HG02938 (cell line): ENCODE results near the gene SMC1B.
"Not testable (repeated sequence)": the region's sequence is repeated elsewhere in the genome, so short reads cannot be mapped to it uniquely, and the experiment has no call there.

Source experiments
- ATAC-seq: cut with Tn5 transposase; IDR thresholded peaks from one replicate; pipeline ENCODE4 v1.9.1; 2021; ENCODE audit warnings: mild to moderate bottlenecking, moderate library complexity; ENCODE audit not compliant: unreplicated experiment

Gene SMC1B

DNA sequence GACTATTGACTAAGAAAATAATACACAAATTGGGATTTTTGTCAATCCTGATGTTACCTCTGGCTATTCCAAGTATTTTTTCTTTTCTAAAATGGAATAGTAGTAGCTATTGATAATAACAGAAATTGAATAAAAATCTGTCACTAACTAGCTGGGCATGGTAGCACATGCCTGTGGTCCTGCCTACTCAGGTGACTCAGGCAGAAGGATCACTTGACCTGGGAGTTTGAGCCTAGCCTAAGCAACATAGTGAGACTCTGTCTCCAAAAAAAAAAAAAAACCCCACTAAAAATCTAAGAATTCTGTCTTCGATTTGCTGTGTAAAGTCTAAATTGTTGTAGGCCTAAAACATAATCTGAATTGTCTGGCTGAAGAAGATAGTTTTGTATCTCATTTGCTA lies 61.4 kb downstream of the SMC1B start:
- no peak for ATAC-seq

DNA sequence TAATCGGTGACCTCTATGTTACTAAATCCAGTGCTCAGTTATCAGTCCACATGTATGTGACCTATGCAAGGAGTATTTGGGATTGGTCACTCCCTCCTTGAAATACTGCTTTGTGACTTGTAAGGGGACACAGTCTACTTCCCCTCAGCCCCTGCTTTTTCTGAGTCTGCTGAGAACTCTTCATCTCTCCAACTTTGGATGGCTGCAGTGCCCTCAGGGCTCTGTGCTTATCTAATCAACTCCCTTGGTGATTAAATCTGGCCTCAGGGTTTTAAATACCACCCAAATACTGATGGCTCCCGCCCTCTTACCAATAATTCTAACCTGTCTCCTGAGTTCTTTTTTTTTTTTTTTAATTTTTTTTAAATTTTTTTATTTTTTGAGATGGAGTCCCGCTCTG lies 63.5 kb downstream of the SMC1B start:
- ATAC-seq: no peak

DNA sequence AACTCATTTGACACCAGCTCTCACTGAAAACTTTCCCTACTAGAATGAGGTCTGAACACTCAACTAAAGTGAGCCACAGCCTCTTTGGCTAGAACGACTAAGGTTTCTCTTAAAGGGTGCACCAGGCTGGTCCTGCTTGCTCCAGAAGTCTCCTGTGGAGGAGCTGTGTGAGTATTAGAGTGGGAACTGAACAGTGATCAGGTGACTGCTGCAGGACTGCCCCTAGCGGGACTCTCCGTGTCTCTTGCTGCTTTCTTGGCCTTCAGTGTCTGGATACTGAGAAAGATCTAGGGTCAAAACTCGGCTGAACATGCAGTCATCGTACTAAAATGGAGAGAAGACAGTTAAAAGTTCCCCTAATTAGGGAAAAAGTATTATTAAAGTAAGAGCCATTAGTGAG lies 69.1 kb downstream of the SMC1B start:
- ATAC-seq: no peak

DNA sequence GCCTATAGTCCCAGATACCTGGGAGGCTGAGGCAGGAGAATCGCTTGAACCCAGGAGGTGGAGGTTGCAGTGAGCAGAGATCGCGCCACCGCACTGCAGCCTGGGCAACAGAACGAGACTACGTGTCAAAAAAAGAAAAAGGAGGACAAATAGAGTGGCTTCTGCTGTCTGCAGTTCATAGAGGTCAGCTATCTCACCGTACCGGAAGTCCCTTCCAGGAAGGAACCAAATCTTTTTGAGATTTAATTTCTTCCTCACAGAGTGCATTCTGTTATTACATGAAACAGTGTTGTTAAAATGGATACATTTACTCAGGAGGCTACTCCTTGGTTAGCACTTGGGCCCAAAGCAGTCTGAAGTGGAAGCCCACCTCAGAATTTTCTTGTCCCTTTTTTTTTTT lies 70.3 kb downstream of the SMC1B start:
- no peak for ATAC-seq

DNA sequence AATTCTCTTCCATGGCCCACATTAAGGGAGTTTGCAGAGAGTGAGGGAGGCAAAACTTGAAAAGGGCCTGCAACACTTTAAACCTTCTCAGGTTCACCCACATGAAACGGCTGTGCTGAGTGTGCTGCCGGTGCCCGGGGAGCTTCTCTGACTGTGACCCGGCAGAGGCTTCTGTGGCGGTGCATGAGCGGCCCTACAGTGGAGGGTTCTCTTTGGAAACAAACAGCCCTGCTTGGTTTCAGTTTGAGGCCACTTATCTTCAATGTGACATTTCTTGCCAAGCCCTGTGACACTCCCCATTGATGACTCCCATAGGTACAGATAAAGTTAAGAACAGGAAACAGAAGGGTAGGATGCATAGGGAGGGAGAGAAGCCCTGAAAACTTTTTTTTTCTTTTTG lies 71.9 kb downstream of the SMC1B start:
- no peak for ATAC-seq

DNA sequence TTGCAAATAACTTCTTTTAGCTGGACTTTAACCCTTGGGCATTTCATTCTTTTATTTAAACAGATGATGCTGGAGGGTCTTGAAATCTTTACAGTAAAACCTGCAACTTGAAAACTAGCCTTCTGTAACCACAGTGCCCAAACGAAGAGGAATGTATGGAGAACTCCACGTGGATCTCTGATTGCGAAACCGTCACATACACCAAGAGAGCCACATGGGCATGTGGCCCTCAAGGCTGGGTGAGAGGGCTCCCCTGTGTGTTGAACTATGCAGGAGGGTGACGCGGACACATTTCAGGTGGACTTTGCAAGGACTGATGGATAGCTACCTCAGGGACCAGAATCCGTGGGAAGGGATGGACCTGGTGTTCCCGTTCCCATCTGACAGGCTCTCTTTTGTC lies 73.1 kb downstream of the SMC1B start:
- ATAC-seq: no peak

DNA sequence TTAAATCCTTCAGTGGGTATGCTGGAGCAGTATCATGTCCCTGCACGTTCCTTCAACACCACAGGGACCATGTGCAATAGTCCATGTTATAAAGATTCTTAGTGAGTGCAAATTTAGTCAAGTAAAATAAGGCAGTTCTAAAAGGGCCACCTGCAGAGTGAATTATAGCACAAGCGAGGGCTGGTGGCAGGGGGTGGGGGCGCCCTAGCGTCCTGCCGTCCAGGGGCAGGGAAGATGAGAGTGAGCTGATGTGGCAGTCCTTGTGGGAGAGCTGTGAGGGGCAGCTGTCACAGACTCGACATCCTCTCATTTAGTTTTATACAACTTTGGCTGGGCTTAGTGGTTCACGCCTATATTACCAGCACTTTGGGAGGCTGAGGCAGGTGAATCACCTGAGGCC lies 74.6 kb downstream of the SMC1B start:
- no peak for ATAC-seq

DNA sequence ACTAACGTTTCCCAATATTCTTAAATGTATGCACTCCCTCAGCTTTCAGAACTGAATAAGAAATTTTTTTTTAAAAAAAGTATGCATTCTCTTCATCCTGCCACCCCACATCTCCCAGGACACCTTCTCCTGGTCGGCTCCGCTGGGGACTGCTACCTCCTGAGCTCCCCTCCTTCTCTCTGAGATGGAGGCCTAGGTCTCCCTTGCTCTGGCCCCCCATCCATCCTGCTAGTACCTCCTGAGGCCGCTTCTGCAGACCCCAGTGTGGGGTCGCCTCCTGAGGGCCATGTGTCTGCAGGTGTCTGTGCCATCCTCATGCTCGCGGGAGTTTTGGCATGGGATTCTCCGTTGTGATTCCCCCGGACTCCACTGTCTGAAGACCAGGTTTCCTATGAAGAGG lies 75.9 kb downstream of the SMC1B start:
- ATAC-seq: no peak

DNA sequence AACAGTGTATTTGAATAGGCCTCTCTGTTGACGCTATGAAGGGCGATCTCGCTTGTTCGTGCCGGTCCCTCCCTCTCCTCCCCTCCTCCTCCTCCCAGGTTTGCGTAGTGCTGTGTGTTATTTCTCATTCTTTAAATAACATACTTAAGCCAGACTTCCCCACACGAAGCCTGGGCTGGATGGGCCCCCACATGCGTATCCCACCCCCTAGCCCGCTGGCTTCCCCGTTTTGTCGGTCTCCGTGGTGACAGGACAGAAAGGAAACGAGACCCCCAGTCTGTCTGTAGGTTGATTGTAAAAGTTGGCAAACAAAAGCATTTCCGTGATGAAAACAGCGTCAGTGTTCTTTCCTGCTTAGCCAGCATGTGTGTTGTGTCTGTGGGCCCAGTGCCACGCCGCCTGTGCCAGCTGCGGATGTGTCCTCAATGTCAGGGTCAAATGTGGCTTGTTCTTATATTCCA lies 76.4 kb downstream of the SMC1B start:
- no peak for ATAC-seq

DNA sequence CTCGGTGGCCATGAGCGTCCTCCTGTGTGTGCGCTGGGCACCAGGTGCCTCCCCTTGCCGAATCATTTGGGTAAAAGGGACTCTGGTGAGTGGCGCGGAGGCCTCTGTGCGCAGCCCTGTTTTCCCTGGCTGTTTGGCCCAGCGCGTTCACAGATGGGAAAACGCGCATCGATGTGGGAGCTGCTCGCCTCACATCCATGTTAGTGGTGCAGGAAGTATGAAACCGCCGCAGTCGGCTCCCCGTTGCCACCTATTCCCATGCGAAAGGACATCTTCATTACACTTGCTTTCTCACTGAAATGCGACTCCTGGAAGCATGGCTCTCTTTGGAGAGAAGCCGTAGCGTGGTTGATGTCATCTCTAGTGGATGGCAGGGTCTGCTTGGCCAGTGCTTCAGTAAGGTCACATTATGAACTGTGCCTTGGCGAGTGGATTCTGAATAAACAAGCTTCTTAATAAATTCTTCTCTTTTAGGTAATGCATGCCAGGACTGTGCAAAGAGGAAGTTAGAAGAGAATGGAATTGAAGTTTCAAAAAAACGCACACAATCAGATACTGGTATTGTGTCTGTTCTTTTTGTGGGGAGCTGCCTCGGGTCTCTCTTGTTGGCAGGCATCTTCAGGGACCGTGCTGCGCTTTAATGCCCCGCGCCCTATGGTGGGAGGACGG lies 77.4 kb downstream of the SMC1B start:
- ATAC-seq: no peak

DNA sequence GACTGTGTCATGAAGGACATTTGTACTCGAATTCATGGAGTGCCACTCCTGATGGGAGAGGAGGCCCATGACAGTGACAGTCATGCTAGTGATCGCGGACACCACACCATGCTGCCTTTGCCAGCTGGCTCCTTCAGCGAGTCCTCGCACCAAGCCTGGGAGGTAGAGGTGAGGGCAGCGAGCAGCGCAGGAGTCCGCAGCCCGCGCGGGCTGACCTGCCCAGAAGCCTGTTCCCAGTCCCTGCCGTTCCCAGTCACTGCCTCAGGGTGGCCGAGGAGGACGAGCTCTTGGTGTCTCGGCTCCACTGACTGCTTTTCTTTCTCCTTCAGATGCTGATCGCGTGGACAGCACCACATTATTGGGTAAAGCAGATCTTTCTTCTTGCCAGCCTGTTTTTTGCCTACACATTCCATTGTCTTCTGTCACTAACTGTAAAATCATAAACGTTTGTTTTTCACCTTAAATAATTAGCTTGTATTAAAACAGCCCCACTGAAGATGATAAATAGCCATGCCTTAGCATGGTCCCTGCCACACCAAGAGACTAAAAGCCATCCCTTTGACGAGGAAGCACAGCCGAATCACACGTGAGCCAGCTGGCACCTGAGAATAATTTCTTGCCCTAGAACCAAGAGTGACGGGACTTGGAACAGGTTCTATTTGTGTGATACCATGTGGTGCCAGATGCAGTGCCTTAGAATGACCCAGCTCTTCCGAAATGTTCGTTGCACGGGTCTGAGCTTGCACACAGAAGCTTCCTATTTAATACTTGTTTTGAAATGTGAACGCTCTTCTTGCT lies 78.2 kb downstream of the SMC1B start:
- ATAC-seq: no peak

DNA sequence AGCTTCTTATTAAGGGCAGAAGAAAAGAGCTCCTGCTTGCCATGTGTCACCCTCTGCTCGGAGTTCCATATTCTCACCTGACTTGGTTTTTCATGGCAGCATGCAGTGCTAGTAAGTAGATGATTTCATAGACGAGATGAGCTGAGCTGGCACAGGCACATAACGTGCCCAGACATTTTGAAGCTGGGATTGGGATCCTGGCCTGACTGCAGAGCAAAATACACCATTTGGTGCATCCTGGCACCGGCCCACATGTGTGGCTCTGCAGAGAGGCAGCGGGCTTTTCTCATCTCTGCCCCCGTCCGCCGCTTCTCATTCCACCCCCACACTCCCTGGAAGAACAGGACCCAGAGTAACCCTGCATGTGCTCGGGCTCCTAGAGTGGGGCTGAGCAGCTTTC lies 78.9 kb downstream of the SMC1B start:
- no peak for ATAC-seq

DNA sequence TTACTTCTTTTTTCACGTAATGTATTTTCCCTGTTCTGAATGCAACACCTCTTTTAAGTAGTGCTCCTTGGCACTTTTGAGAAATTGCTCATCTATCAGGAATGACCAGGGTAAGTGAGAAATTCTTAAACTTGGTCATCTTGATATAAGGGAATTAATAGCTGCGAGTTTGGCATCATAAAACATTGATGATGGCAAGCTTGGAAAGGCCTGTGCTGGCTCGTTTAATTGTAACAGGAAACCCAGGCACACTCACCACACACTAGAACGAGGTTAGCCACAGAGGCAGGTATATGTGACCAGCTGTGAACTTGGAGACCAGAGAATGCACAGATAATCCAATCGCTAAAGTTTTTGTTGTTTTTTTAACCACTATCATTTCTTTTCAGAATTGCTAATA lies 79.3 kb downstream of the SMC1B start:
- no peak for ATAC-seq

DNA sequence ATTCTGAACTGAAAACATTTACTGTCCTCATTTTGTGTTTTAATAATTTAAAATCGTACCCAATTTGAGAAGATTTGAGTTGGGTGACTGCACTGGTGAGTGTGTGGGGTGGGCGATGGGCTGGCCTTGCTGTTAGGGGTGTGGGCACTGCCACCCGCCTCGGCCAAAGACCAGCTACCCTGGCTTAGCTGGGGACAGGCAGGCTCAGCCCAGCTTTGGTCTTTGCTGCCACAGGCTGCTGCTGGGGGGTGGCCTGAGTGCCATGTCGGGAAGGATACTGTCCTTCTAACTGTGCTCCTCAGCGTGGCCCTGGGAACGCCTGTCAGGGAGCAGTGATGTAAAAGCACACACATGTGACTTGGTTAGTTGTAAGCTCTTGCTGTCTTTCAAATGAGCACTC lies 81.4 kb downstream of the SMC1B start:
- ATAC-seq: no peak

DNA sequence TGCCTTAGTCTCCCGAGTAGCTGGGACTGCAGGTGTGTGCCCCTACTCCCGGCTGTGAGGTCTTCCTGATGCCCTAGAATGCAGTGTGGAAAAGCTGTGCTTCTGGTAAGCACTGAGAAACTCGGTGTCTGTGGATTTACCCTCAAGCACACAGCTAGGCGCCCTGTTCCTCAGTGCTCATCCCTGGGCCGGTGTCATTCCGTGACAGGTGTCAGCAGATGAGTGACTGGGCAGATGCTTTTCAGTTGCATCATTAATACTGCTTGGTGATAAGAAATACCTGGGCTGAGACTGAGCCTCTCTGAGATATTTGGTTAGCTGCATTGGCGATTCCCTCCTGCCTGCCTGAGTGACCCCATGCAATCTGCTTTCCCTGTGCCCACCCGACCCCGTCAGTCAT lies 81.9 kb downstream of the SMC1B start:
- ATAC-seq: no peak

DNA sequence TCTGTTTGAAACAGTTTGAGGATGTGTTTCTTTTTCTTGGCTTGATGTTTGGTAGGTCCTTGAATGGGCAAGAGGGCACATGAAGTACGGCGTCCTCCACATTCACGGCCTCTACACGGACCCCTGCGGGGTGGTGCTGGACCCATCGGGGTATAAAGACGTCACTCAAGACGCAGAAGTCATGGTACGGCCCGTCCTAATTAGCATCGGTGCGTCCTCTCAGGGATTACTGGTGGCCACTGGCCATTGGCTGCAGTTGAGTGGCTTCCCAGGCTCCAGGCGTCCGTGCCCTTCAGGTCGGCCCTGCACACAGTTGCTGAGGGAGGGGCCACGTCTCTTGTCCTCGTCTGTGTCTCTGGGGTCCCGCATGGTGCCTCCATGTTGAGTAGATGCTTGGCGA lies 82.9 kb downstream of the SMC1B start:
- ATAC-seq: no peak

DNA sequence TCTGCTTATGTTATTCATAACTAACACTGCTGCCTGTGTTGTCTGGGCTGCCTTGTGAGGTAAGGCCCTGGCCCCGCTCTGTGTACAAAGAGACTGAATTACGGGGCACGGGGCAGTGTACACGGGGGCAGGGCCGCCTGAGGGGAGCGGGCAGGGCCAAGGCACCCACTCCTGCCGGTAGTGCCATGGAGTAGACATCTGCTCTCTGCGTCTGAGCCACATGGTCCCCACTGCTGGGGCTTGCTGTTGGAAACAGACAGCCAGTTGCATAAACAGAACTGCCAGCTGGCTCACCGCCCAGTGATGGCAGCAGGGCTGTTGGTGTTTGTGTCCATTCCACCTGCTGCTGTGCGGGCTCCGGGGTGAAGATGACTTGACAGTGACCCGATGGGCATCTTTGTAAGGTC lies 83.9 kb downstream of the SMC1B start:
- no peak for ATAC-seq

DNA sequence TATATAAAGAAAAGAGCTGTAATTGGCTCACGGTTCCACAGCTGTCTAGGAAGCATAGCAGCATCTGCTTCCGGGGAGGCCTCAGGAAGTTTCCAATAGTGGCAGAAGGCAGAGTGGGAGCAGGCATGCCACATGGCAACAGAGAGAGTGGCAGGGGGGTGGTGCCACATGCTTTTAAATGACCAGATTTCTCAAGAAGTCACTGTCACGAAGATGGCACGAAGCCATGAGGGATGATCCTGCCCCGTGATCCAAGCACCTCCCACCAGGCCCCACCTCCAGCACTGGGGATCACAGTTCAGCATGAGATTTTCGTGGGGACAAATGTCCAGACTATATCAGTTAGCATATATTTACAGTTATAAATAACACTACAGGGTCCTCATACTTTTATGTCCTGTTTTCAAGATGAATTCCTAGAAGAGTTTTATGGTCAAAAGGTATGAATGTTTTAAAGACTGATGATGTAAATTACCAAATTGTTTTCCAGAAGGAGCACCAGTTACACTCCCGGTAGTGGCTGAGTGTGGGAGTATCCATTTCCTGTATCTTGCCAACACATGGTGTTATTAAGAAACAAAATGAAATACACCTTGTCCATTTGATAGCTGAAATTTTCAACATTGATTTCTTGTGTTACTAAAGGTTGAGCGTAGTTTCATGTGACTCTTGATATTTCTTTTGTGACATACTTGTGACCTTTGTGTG lies 84.4 kb downstream of the SMC1B start:
- ATAC-seq: no peak

DNA sequence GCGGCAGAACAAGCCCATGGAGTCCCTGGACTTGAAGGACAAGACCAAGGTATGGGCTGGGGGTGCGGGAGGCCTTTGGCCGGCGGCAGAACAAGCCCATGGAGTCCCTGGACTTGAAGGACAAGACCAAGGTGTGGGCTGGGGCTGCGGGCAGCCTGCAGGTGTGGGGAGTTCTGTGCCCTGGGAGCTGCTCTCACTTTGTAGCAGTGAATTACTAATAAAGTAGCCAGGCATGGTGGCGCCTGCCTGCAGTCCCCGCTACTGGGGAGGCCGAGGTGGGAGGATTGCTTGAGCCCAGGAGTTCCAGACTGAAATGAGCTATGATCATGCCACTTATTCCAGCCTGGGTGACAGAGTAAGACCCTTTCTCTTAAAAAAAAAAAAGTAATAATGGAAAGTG lies 85.1 kb downstream of the SMC1B start:
- not testable (repeated sequence) for ATAC-seq

DNA sequence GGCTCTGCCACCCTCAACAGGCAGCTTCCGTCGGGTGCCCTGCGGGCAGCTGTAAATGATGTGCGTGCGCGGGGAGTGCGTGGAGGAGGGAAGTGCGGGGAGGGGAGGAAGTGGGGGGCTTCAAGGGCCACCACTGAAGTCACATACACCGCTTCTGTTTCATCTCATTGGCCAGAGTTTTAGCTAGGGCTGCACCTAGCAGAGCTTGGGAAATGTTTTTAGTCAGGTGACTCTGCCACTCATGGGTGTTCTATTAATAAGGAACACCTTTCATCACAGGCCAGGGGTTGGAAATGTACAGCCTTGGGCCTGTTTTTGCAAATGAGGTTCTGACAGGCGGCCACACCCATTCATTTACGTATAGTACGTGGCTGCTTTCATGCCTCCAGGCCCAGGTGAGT lies 89.1 kb downstream of the SMC1B start:
- ATAC-seq: no peak

DNA sequence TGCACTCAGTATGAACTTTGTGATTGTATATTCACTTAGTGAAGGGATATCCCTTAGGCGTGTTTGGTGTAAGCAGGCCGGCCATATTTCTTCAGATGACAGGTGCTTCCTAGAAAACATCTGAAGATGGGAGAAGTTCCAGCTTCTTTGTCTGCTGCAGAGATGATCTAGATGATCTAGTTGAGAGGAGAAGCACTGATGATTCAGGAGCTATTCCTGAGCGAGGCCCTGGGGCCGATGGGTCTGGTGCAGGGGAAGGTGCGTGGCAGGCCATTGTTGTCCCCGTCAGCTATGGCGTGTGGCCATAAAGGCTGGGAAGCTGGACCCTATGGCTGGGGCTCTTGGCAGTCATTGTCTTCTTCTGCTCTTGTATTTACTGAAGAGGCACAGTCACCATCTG lies 89.7 kb downstream of the SMC1B start:
- ATAC-seq: no peak
